Activated CD4-positive, alpha-beta T cell treated with anti-CD3 and anti-CD28 coated beads, Interleukin-2, Interleukin-6, amounts not matched to agents 100 ng/mL and 50 ng/mL, durations not matched to agents 16 hours and 8 hours (primary cell): ENCODE data around the gene JAKMIP2.
A peak's percentile ranks its signal among the peaks of the same experiment; 100 is the strongest.

Experiments used
- DNase-seq: peaks from one replicate; pipeline ENCODE4 v3.0.0-alpha.2; 2020

Gene JAKMIP2

GRCh38 chr5:147786142-147786541 lies 3.6 kb upstream of the JAKMIP2 start:
- DNase-seq = no peak

- no peak for DNase-seq
Measured at GRCh38 chr5:147784146-147784987, 1.8 kb upstream of the JAKMIP2 start.

- no peak for DNase-seq
Measured at GRCh38 chr5:147780924-147781573, 1.5 kb downstream of the JAKMIP2 start.

GRCh38 chr5:147779694-147780093 lies 2.8 kb downstream of the JAKMIP2 start:
- no peak for DNase-seq

GRCh38 chr5:147776989-147777388 lies 5.5 kb downstream of the JAKMIP2 start:
- no peak for DNase-seq

- DNase-seq = no peak
Measured at GRCh38 chr5:147773587-147773986, 8.9 kb downstream of the JAKMIP2 start.

GRCh38 chr5:147773139-147773538 lies 9.4 kb downstream of the JAKMIP2 start:
- DNase-seq = no peak

- DNase-seq = no peak
Measured at GRCh38 chr5:147767048-147767447, 15.5 kb downstream of the JAKMIP2 start.

GRCh38 chr5:147763791-147764525 lies 18.6 kb downstream of the JAKMIP2 start:
- DNase-seq = no peak

- no peak for DNase-seq
Measured at GRCh38 chr5:147760086-147760875, 22.2 kb downstream of the JAKMIP2 start.

GRCh38 chr5:147759441-147759840 lies 23.1 kb downstream of the JAKMIP2 start:
- DNase-seq = no peak

GRCh38 chr5:147756566-147756965 lies 26.0 kb downstream of the JAKMIP2 start:
- DNase-seq = no peak

GRCh38 chr5:147754372-147755122 lies 28.0 kb downstream of the JAKMIP2 start:
- DNase-seq = peak; percentile 28

- DNase-seq = no peak
Measured at GRCh38 chr5:147753765-147754164, 28.8 kb downstream of the JAKMIP2 start.

GRCh38 chr5:147752666-147753290 lies 29.8 kb downstream of the JAKMIP2 start:
- peak; percentile 12 for DNase-seq

GRCh38 chr5:147752033-147752432 lies 30.5 kb downstream of the JAKMIP2 start:
- DNase-seq = no peak

GRCh38 chr5:147751156-147751830 lies 31.2 kb downstream of the JAKMIP2 start:
- DNase-seq = no peak

GRCh38 chr5:147750065-147750464 lies 32.5 kb downstream of the JAKMIP2 start:
- no peak for DNase-seq

GRCh38 chr5:147748590-147748989 lies 33.9 kb downstream of the JAKMIP2 start:
- no peak for DNase-seq

GRCh38 chr5:147746986-147747385 lies 35.5 kb downstream of the JAKMIP2 start:
- no peak for DNase-seq
